A549 (cell line): ENCODE measurements around the gene NTSR1. TPM values are rescaled to one million over a fixed set of nuclear protein-coding genes. Genes with fewer than 3 reads are reported as not detected.

ENCODE experiments used
- ATAC-seq, 2 experiments: fragments of 200-7000 bp in 1 of 2; fragments of >200 bp in 1 of 2; cut with Nextera tagmentation in 1 of 2; cut with Tn5 transposase in 1 of 2; 3 replicates each; pipeline versions ENCODE4 v1.8.0 to v1.9.1; 2018 to 2020; ENCODE audit warnings: mild to moderate bottlenecking in 1 of 2, moderate library complexity in 1 of 2
- CTCF ChIA-PET: fragments of 300-600 bp; sonication (Branson Sonifier 250); formaldehyde crosslinking; extraction: SDS; loops from one replicate; lab custom pipeline; 2021; ENCODE audit warnings: antibody characterized with exemption, inconsistent platforms; lab: Yijun Ruan, JAX
- POLR2A ChIA-PET: fragments of 350-600 bp; formaldehyde crosslinking; extraction: SDS; loops from one replicate; lab custom pipeline; 2021; ENCODE audit warnings: antibody characterized with exemption, inconsistent platforms; lab: Yijun Ruan, JAX
- DNase-seq, 2 experiments: peaks; one replicate each; pipeline versions ENCODE4 v3.0.0 to v3.0.0-alpha.2; 2011 to 2016; ENCODE audit warnings: low read depth in 1 of 2, low spot score in 1 of 2
- FAIRE-seq: peaks from 2 replicates; lab custom pipeline; 2011; peaks lifted over from hg19 to GRCh38; lab: Jason Lieb, UNC
- H3K27ac ChIP-seq, 2 experiments: fragments of >200 bp; sonication (Bioruptor Twin); formaldehyde crosslinking; 3 replicates each; pipeline ENCODE4 v1.5.1; 2016 to 2017
- H3K4me1 ChIP-seq: fragments of >200 bp; sonication (Bioruptor Twin); formaldehyde crosslinking; 3 replicates; pipeline ENCODE4 v1.6.1; 2016
- H3K4me2 ChIP-seq: fragments of >200 bp; sonication (Bioruptor Twin); formaldehyde crosslinking; 3 replicates; pipeline ENCODE4 v1.6.1; 2016
- H3K4me3 ChIP-seq: fragments of >200 bp; sonication (Bioruptor Twin); formaldehyde crosslinking; 3 replicates; pipeline ENCODE4 v1.5.1; 2016
- H3K9me3 ChIP-seq: fragments of >200 bp; sonication (Bioruptor Twin); formaldehyde crosslinking; 3 replicates; pipeline ENCODE4 v1.6.1; 2016
- CBX2 ChIP-seq: fragments of 200-600 bp; sonication (generic); IDR thresholded peaks from 2 replicates; pipeline ENCODE4 v1.6.1; 2016; ENCODE audit warnings: low read depth, mild to moderate bottlenecking, borderline replicate concordance
- CTCF ChIP-seq: fragments of >200 bp; sonication (Bioruptor Twin); formaldehyde crosslinking; IDR thresholded peaks from 3 replicates; pipeline ENCODE4 v1.5.1; 2016
- E2F6 ChIP-seq: IDR thresholded peaks from 2 replicates; pipeline ENCODE4 v1.6.1; 2012; ENCODE audit warnings: low read depth, borderline replicate concordance
- ELK1 ChIP-seq: fragments of 150-350 bp; IDR thresholded peaks from 2 replicates; pipeline ENCODE4 v1.6.1; 2014; ENCODE audit warnings: low read depth, mild to moderate bottlenecking, low read length
- ESRRA ChIP-seq: fragments of 150-350 bp; IDR thresholded peaks from 2 replicates; pipeline ENCODE4 v1.6.1; 2014; ENCODE audit warnings: mild to moderate bottlenecking, low read length, borderline replicate concordance
- FOSL2 ChIP-seq, 2 experiments: fragments of 450-650 bp in 1 of 2; fragments of >200 bp in 1 of 2; sonication (Bioruptor Twin) in 1 of 2; formaldehyde crosslinking; IDR thresholded peaks; 2 replicates each; pipeline versions ENCODE4 v1.5.0 to v1.6.1; 2016 to 2020; ENCODE audit warnings: mild to moderate bottlenecking in 1 of 2, moderate library complexity in 1 of 2
- FOXS1 ChIP-seq: fragments of 250-450 bp; sonication (Bioruptor Pico); IDR thresholded peaks from 2 replicates; pipeline ENCODE4 v1.5.0; 2020; ENCODE audit warnings: mild to moderate bottlenecking, moderate library complexity
- GATA3 ChIP-seq: IDR thresholded peaks from 2 replicates; pipeline ENCODE4 v1.6.1; 2012; ENCODE audit warnings: borderline replicate concordance
- HDAC2 ChIP-seq: fragments of 200-600 bp; sonication (generic); IDR thresholded peaks from 2 replicates; pipeline ENCODE4 v1.6.1; 2016
- HMGXB4 ChIP-seq: fragments of 250-450 bp; sonication (Bioruptor Pico); IDR thresholded peaks from 2 replicates; pipeline ENCODE4 v1.5.0; 2021; ENCODE audit warnings: mild to moderate bottlenecking, moderate library complexity, borderline replicate concordance
- HOXB5 ChIP-seq: fragments of 250-450 bp; sonication (Bioruptor Pico); IDR thresholded peaks from 2 replicates; pipeline ENCODE4 v1.5.0; 2020; ENCODE audit warnings: mild to moderate bottlenecking, moderate library complexity
- KDM1A ChIP-seq: fragments of 200-600 bp; sonication (generic); IDR thresholded peaks from 2 replicates; pipeline ENCODE4 v1.6.1; 2016; ENCODE audit warnings: low read depth, mild to moderate bottlenecking
- PHF8 ChIP-seq: fragments of 200-600 bp; sonication (generic); IDR thresholded peaks from 2 replicates; pipeline ENCODE4 v1.6.1; 2016; ENCODE audit warnings: low read depth, mild to moderate bottlenecking, antibody characterized with exemption, moderate library complexity, borderline replicate concordance
- POLR2A ChIP-seq: IDR thresholded peaks from 2 replicates; pipeline ENCODE4 v1.6.1; 2012; ENCODE audit warnings: mild to moderate bottlenecking, low read length
- POLR2AphosphoS2 ChIP-seq: conservative IDR thresholded peaks from 2 replicates; pipeline ENCODE4 v1.6.1; 2012; ENCODE audit warnings: low read length, improper control_type of control experiment, inconsistent platforms
- RNF2 ChIP-seq: fragments of 200-600 bp; sonication (generic); IDR thresholded peaks from 2 replicates; pipeline ENCODE4 v1.6.1; 2016; ENCODE audit warnings: low read depth, mild to moderate bottlenecking, antibody characterized with exemption, moderate library complexity, borderline replicate concordance
- USF2 ChIP-seq: fragments of 450-650 bp; IDR thresholded peaks from 2 replicates; pipeline ENCODE4 v1.6.1; 2014; ENCODE audit warnings: antibody characterized with exemption
- ZSCAN20 ChIP-seq: fragments of 250-450 bp; sonication (Bioruptor Pico); IDR thresholded peaks from 2 replicates; pipeline ENCODE4 v1.8.0; 2022; ENCODE audit warnings: mild to moderate bottlenecking, moderate library complexity
- WGBS: methylation state at CpG from one replicate; pipeline ENCODE4 v1.1.6; 2017; ENCODE audit errors: missing lambda C conversion rate; 5-methylcytosine and 5-hydroxymethylcytosine counted together
- polyA plus RNA-seq, 4 experiments: library from polyadenylated mRNA; depleted of rRNA in 3 of 4; stranded (reverse); fragments of >200 nt; fragmentation: RNase III in 1 of 4; extraction: RNeasy Plus Mini Kit Qiagen cat#74134 plus additional on column Dnase treatment in 1 of 4; gene quantifications; 2 replicates in 3 of 4; 3 replicates in 1 of 4; pipeline ENCODE4 v1.2.3, GENCODE V29; 2011 to 2017

NTSR1 gene
- polyA plus RNA-seq, 2 of the 4 experiments (the other 2 are of a cell fraction) = 0.03 TPM; not detected in 1

- 78% methylated on average over 14 of the region's 14 CpGs for WGBS
- Histone ChIP-seq H3K9me3 (peaks cover 11% of the 10 kb centered on the region), H3K4me3 (no peak overlapping the region), H3K4me2 (no peak overlapping the region), H3K4me1 (no peaks in the 10 kb centered on the region), H3K27ac (no peak overlapping the region)
- POLR2A ChIA-PET = no interaction called here
- no peak for FAIRE-seq
- no peak for DNase-seq
- TF ChIP-seq FOSL2 (IDR thresholded peaks at IDR 0.05) (no peak), FOSL2 (CRISPR knock-in tag; IDR thresholded peaks at IDR 0.05) (no peak), RNF2 (no peak), E2F6 (no peak), PHF8 (no peak), USF2 (no peak), POLR2AphosphoS2 (no peak), KDM1A (no peak), ESRRA (no peak), FOXS1 (CRISPR knock-in tag) (no peak), CBX2 (no peak)
- ATAC-seq = no peak
- CTCF ChIA-PET = interaction anchor here (15.7 kb wide), 1 partner anchor 114 kb away, joined by 311 read pairs; no protein-coding TSS in a partner anchor
These were observed 32.8 kb upstream of the NTSR1 start for GRCh38 chr20:62675877-62676260.

GRCh38 chr20:62676976-62677375 is 31.7 kb upstream of the NTSR1 start:
- WGBS = 56% methylated on average over 9 of the region's 9 CpGs
- TF ChIP-seq CBX2 (no peak), ELK1 (no peak), POLR2A (no peak), GATA3 (no peak), CTCF (no peak), HOXB5 (CRISPR knock-in tag) (no peak)
- TF ChIP-seq, all 56 proteins: peak for 0
- Histone ChIP-seq H3K4me2 (no peak overlapping the region), H3K4me3 (no peak overlapping the region), H3K27ac (no peak overlapping the region), H3K9me3 (peaks cover 11% of the 10 kb centered on the region), H3K4me1 (no peaks in the 10 kb centered on the region)
- FAIRE-seq = no peak
- no peak for DNase-seq
- CTCF ChIA-PET = interaction anchor here (1.1 to 3.0 kb wide), 3 partner anchors 8 to 115 kb away, joined by 3 to 23 read pairs (median 3); no protein-coding TSS in a partner anchor
- POLR2A ChIA-PET = no interaction called here
- no peak for ATAC-seq

- peaks cover 11% of the 10 kb centered on the region for H3K9me3 ChIP-seq
- no peak overlapping the region for H3K4me2 ChIP-seq
- ChIA-PET POLR2A (no interaction called here), CTCF (interaction anchor here (1.1 to 3.0 kb wide), 3 partner anchors 8 to 114 kb away, joined by 3 to 23 read pairs (median 3); no protein-coding TSS in a partner anchor)
- no peak overlapping the region for H3K27ac ChIP-seq
- no peak for TF ChIP-seq HDAC2
- no peak for TF ChIP-seq ESRRA
- TF ChIP-seq HMGXB4 (CRISPR knock-in tag) = no peak
- no peak for TF ChIP-seq POLR2A
- no peak for TF ChIP-seq ZSCAN20 (CRISPR knock-in tag)
- TF ChIP-seq, all 56 proteins: peak for 0
- no peak overlapping the region for H3K4me3 ChIP-seq
- no peak for ATAC-seq
- no peaks in the 10 kb centered on the region for H3K4me1 ChIP-seq
- DNase-seq = no peak
- FAIRE-seq = no peak
- WGBS = 64% methylated on average over 10 of the region's 10 CpGs
These were observed 31.0 kb upstream of the NTSR1 start for GRCh38 chr20:62677678-62678077.
